ENCODE measurements around the gene SMPX. TPM values are rescaled to one million over a fixed set of nuclear protein-coding genes. Genes with fewer than 3 reads are reported as not detected.

The SMPX gene
- total RNA-seq, 1 donor from 2014 or later = 3.5 TPM

DNA sequence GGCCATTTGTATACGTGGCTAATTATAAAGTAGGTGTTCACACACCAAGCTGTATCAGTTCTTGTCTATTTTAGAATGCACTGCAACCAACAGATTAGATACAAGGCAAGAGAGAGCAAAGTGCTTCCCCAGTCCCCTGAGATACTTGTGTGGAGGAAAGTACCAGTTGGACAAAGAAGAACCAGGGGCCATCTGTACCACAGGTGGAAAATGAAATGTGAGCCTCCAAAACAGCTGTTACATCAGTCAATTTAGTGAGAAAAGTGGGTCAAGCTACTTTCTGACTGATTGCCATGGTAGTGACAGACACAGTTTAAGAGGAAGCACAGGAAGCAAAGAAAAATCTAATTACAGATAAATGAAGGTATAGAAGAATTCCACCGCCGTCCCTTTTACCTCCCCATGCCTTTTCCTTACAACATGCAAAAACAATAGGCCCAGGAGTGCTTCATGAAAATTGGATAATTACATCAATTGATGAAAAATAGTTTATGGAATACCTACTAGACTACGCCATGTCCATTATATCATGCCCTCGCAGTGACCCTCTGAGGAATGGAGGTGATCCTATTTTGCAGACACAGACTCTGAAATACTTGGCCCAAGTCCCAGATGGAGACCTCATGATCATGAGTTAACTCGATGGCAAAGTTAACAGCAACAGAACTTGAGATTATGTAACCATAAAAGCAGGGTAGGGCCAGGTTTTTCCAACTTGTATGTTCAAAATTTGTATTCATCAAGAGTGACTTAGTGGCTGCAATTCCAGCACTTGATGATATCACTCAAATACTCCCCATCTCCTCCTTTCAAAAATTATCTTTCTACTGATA lies 15.8 kb downstream of the SMPX start:
- H3K4me1 Mint-ChIP-seq = peaks cover 82% of the 10 kb centered on the region
- no peaks in the 10 kb centered on the region for H3K9me3 Mint-ChIP-seq
- no peaks in the 10 kb centered on the region for H3K36me3 Mint-ChIP-seq
- peak in 1 of 2 experiments; percentile 60 for DNase-seq (ENCODE audit: low spot score in 2 of 2, unreplicated experiment in 2 of 2)
- H3K27ac Mint-ChIP-seq = peak overlapping the region; percentile 92
- TF ChIP-seq CTCF (IDR thresholded peaks at IDR 0.05; ENCODE audit: unreplicated experiment) = no peak
- no peaks in the 10 kb centered on the region for H3K27me3 Mint-ChIP-seq (ENCODE audit: low read depth)
- peak overlapping the region; percentile 5 for H3K4me3 Mint-ChIP-seq

DNA sequence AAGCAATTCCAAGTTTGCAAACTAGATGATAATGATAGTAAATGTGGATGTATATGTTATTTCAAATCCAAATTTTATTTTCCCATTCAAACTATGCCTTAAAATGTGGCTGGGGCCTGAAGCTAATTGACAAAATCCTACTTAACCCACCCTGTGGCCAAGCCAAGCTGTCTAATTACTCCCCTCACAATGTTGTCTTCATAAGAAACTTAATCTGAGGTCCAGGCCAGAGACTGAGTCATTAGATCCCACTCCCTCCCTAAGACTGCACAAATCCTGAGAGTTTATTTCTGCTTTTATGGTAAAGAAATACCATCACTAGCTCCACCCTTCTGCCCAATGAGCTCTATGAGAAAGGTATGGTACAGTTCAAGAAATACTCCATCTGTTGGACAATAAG lies 16.6 kb downstream of the SMPX start:
- H3K9me3 Mint-ChIP-seq = no peaks in the 10 kb centered on the region
- peak overlapping the region; percentile 92 for H3K27ac Mint-ChIP-seq
- H3K36me3 Mint-ChIP-seq = no peaks in the 10 kb centered on the region
- TF ChIP-seq CTCF (IDR thresholded peaks at IDR 0.05; ENCODE audit: unreplicated experiment) = no peak
- H3K27me3 Mint-ChIP-seq (ENCODE audit: low read depth) = no peaks in the 10 kb centered on the region
- DNase-seq (ENCODE audit: low spot score in 2 of 2, unreplicated experiment in 2 of 2) = no peak
- no peak overlapping the region for H3K4me3 Mint-ChIP-seq
- peaks cover 87% of the 10 kb centered on the region for H3K4me1 Mint-ChIP-seq

GRCh38 chrX:21740329-21741274 lies 17.3 kb downstream of the SMPX start:
- Mint-ChIP-seq H3K36me3 (no peaks in the 10 kb centered on the region), H3K4me1 (peaks cover 89% of the 10 kb centered on the region), H3K4me3 (no peak overlapping the region), H3K27ac (peak overlapping the region; percentile 92), H3K9me3 (no peaks in the 10 kb centered on the region), H3K27me3 (ENCODE audit: low read depth) (no peaks in the 10 kb centered on the region)
- no peak for TF ChIP-seq CTCF (IDR thresholded peaks at IDR 0.05; ENCODE audit: unreplicated experiment)
- no peak for DNase-seq (ENCODE audit: low spot score in 2 of 2, unreplicated experiment in 2 of 2)

- Mint-ChIP-seq H3K9me3 (no peaks in the 10 kb centered on the region), H3K27me3 (ENCODE audit: low read depth) (no peaks in the 10 kb centered on the region), H3K4me1 (peaks cover 95% of the 10 kb centered on the region), H3K4me3 (peak overlapping the region; percentile 23), H3K27ac (peak overlapping the region; percentile 95), H3K36me3 (no peaks in the 10 kb centered on the region)
- TF ChIP-seq CTCF (IDR thresholded peaks at IDR 0.05; ENCODE audit: unreplicated experiment) = no peak
- no peak for DNase-seq (ENCODE audit: low spot score in 2 of 2, unreplicated experiment in 2 of 2)
Observed at GRCh38 chrX:21738950-21739287, 19.0 kb downstream of the SMPX start.

- TF ChIP-seq CTCF (IDR thresholded peaks at IDR 0.05; ENCODE audit: unreplicated experiment) = no peak
- H3K27ac Mint-ChIP-seq = peak overlapping the region; percentile 95
- H3K36me3 Mint-ChIP-seq = no peaks in the 10 kb centered on the region
- H3K4me1 Mint-ChIP-seq = peaks cover 94% of the 10 kb centered on the region
- no peaks in the 10 kb centered on the region for H3K27me3 Mint-ChIP-seq (ENCODE audit: low read depth)
- DNase-seq (ENCODE audit: low spot score in 2 of 2, unreplicated experiment in 2 of 2) = peak in 1 of 2 experiments; percentile 69
- peak overlapping the region; percentile 23 for H3K4me3 Mint-ChIP-seq
- no peaks in the 10 kb centered on the region for H3K9me3 Mint-ChIP-seq
Observed at GRCh38 chrX:21738210-21738949, 19.5 kb downstream of the SMPX start.

Data from mesothelial cell of epicardium (in vitro differentiated cells).